Mesodermal cell (in vitro differentiated cells): ENCODE measurements around the gene LTO1.

Source experiments
- H3K27ac ChIP-seq: 2 replicates; pipeline ENCODE4 v1.7.0; 2013; ENCODE audit warnings: mild to moderate bottlenecking, low read depth, low read length, moderate library complexity; ENCODE audit not compliant: severe bottlenecking
- H3K36me3 ChIP-seq: 2 replicates; pipeline ENCODE4 v1.7.1; 2013; ENCODE audit warnings: mild to moderate bottlenecking, low read length, moderate library complexity; ENCODE audit not compliant: control insufficient read depth, insufficient read depth
- H3K4me1 ChIP-seq: one replicate; pipeline ENCODE4 v1.7.1; 2013; ENCODE audit warnings: mild to moderate bottlenecking, low read length; ENCODE audit not compliant: insufficient read depth, control insufficient read depth, poor library complexity, severe bottlenecking
- H3K4me3 ChIP-seq: 2 replicates; pipeline ENCODE4 v1.7.0; 2013; ENCODE audit warnings: low read length, control low read depth, mild to moderate bottlenecking; ENCODE audit not compliant: insufficient read depth, poor library complexity, severe bottlenecking; ENCODE audit errors: extremely low read depth
- H3K9me3 ChIP-seq: 2 replicates; pipeline ENCODE4 v1.7.1; 2013; ENCODE audit warnings: mild to moderate bottlenecking, low read length, moderate library complexity; ENCODE audit not compliant: control insufficient read depth
- WGBS, 2 experiments: methylation state at CpG; one replicate each; pipeline ENCODE4 v1.1.5; 2013; ENCODE audit warnings: missing lambda C conversion rate in 2 of 2; ENCODE audit not compliant: insufficient coverage in 2 of 2; 5-methylcytosine and 5-hydroxymethylcytosine counted together

The LTO1 gene

GRCh38 chr11:69656536-69657455, 18.4 kb downstream of the LTO1 start:
- Histone ChIP-seq H3K27ac (peak overlapping the region; percentile 98), H3K36me3 (peaks cover 26% of the 10 kb centered on the region), H3K4me3 (no peak overlapping the region), H3K4me1 (peaks cover 19% of the 10 kb centered on the region), H3K9me3 (no peaks in the 10 kb centered on the region)
- whole genome bisulfite sequencing, 2 experiments: 94 to 95% methylated on average over 11 to 17 of the region's 20 CpGs

- WGBS, 2 experiments: 92 to 94% methylated on average over 14 to 17 of the region's 19 CpGs
- no peak overlapping the region for H3K4me3 ChIP-seq
- H3K4me1 ChIP-seq: peaks cover 18% of the 10 kb centered on the region
- peaks cover 37% of the 10 kb centered on the region for H3K36me3 ChIP-seq
- no peaks in the 10 kb centered on the region for H3K9me3 ChIP-seq
- H3K27ac ChIP-seq: peak overlapping the region; percentile 29
Measured at GRCh38 chr11:69655479-69656428, 19.4 kb downstream of the LTO1 start.

- no peaks in the 10 kb centered on the region for H3K9me3 ChIP-seq
- WGBS, 2 experiments: 92 to 95% methylated on average over 23 of the region's 27 CpGs
- H3K36me3 ChIP-seq: peaks cover 46% of the 10 kb centered on the region
- H3K4me1 ChIP-seq: peaks cover 20% of the 10 kb centered on the region
- no peak overlapping the region for H3K4me3 ChIP-seq
- H3K27ac ChIP-seq: peak overlapping the region; percentile 29
Measured at GRCh38 chr11:69654660-69655478, 20.3 kb downstream of the LTO1 start.

GRCh38 chr11:69654001-69654659, 21.0 kb downstream of the LTO1 start:
- WGBS, 2 experiments: 95 to 96% methylated on average over 37 to 38 of the region's 38 CpGs
- Histone ChIP-seq H3K36me3 (peaks cover 53% of the 10 kb centered on the region), H3K9me3 (no peaks in the 10 kb centered on the region), H3K27ac (peak overlapping the region; percentile 23), H3K4me1 (peaks cover 26% of the 10 kb centered on the region), H3K4me3 (no peak overlapping the region)

GRCh38 chr11:69653406-69653960, 21.7 kb downstream of the LTO1 start:
- Histone ChIP-seq H3K9me3 (no peaks in the 10 kb centered on the region), H3K4me3 (no peak overlapping the region), H3K27ac (no peak overlapping the region), H3K36me3 (peaks cover 59% of the 10 kb centered on the region), H3K4me1 (peaks cover 22% of the 10 kb centered on the region)
- 96 to 97% methylated on average over 15 to 17 of the region's 23 CpGs for WGBS, 2 experiments

- Histone ChIP-seq H3K27ac (no peak overlapping the region), H3K4me1 (peaks cover 23% of the 10 kb centered on the region), H3K36me3 (peaks cover 64% of the 10 kb centered on the region), H3K9me3 (no peaks in the 10 kb centered on the region), H3K4me3 (no peak overlapping the region)
- 82 to 92% methylated on average over 6 to 10 of the region's 11 CpGs for whole genome bisulfite sequencing, 2 experiments
Measured at GRCh38 chr11:69652999-69653398, 22.2 kb downstream of the LTO1 start.

- no peak overlapping the region for H3K27ac ChIP-seq
- WGBS, 2 experiments: 97 to 100% methylated on average over 1 to 6 of the region's 15 CpGs
Measured at GRCh38 chr11:69651834-69652620, 23.1 kb downstream of the LTO1 start.

GRCh38 chr11:69650832-69651344, 24.3 kb downstream of the LTO1 start:
- H3K9me3 ChIP-seq: no peaks in the 10 kb centered on the region
- H3K27ac ChIP-seq: no peak overlapping the region
- H3K4me1 ChIP-seq: peaks cover 31% of the 10 kb centered on the region
- peaks cover 85% of the 10 kb centered on the region for H3K36me3 ChIP-seq
- 94 to 98% methylated on average over 18 to 22 of the region's 23 CpGs for WGBS, 2 experiments
- no peak overlapping the region for H3K4me3 ChIP-seq

More at GRCh38 chr11:69651834-69652620, 23.1 kb downstream of the LTO1 start:
- Histone ChIP-seq H3K4me1 (peaks cover 25% of the 10 kb centered on the region), H3K36me3 (peaks cover 74% of the 10 kb centered on the region), H3K9me3 (no peaks in the 10 kb centered on the region), H3K4me3 (no peak overlapping the region)
